Esophagus squamous epithelium (tissue), 4 donors: ENCODE measurements around the gene DIPK1B.

ENCODE experiments used
- CTCF ChIP-seq, 6 experiments: fragments of 450-650 bp in 4 of 6; fragments of 200-600 bp in 2 of 6; sonication (generic) in 2 of 6; IDR thresholded peaks; one replicate each; pipeline ENCODE4 v1.5.1; 2016 to 2019; ENCODE audit warnings: antibody characterized with exemption in 6 of 6, mild to moderate bottlenecking in 4 of 6, moderate library complexity in 4 of 6
- POLR2A ChIP-seq, 4 donors: fragments of 450-650 bp; IDR thresholded peaks; one replicate each; pipeline ENCODE4 v1.6.1; 2017; ENCODE audit warnings: antibody characterized with exemption in 4 of 4, mild to moderate bottlenecking in 4 of 4, moderate library complexity in 3 of 4

- TF ChIP-seq CTCF (IDR thresholded peaks at IDR 0.05) (no peak), POLR2A (IDR thresholded peaks at IDR 0.05) (no peak)
Observed at GRCh38 chr9:136773386-136774044, 61.1 kb downstream of the DIPK1B start.
